SH-SY5Y (cell line): ENCODE measurements around the gene PSTPIP1.

ENCODE experiments used
- GATA2 ChIP-seq: IDR thresholded peaks from 2 replicates; pipeline ENCODE4 v1.6.1; 2011; ENCODE audit warnings: mild to moderate bottlenecking, low read depth, low read length
- GATA3 ChIP-seq: IDR thresholded peaks from 2 replicates; pipeline ENCODE4 v1.6.1; 2011; ENCODE audit warnings: low read depth, mild to moderate bottlenecking, low read length, moderate library complexity

- no peak for TF ChIP-seq GATA3
- no peak for TF ChIP-seq GATA2
Observed at GRCh38 chr15:77028451-77029165, 33.7 kb downstream of the PSTPIP1 start.
